ENCODE results near the gene HCFC1.

- TF ChIP-seq CTCF (IDR thresholded peaks at IDR 0.05), result no peak
- no peak for TF ChIP-seq POLR2A (IDR thresholded peaks at IDR 0.05)
These were observed 53.7 kb downstream of the HCFC1 start for GRCh38 chrX:153917869-153918268.

Data from testis (tissue), 2 donors.